Measurements from ENCODE around the gene CYB5D1.

- no peak for TF ChIP-seq CTCF (IDR thresholded peaks at IDR 0.05; ENCODE audit: insufficient read depth, low read length)
- TF ChIP-seq POLR2AphosphoS5 (IDR thresholded peaks at IDR 0.05; ENCODE audit: low read depth): no peak
- no peak for TF ChIP-seq GABPA (IDR thresholded peaks at IDR 0.05; ENCODE audit: low read depth)
- no peak for TF ChIP-seq REST (IDR thresholded peaks at IDR 0.05; ENCODE audit: insufficient replicate concordance, low read depth)
Observed at GRCh38 chr17:7909089-7909488, 51.3 kb downstream of the CYB5D1 start.

Measured in HL-60 (cell line).